ENCODE results near the gene STAT6. TPM values are rescaled to one million over a fixed set of nuclear protein-coding genes. Genes with fewer than 3 reads are reported as not detected.

The STAT6 gene
- 43.1 TPM for polyA plus RNA-seq (ENCODE audit: insufficient read length)

GRCh38 chr12:57111031-57111734 is at the start of gene STAT6:
STAT6 (minus strand) TSS chr12:57111362; CDS start chr12:57108278, 3,084 bp downstream.
- DNase-seq = peak; percentile 85

GRCh38 chr12:57160741-57161140 is 49.6 kb upstream of the STAT6 start:
- DNase-seq = no peak

GRCh38 chr12:57160040-57160439 is 48.9 kb upstream of the STAT6 start:
- no peak for DNase-seq

- DNase-seq = no peak
Observed at GRCh38 chr12:57159311-57159710, 48.1 kb upstream of the STAT6 start.

GRCh38 chr12:57158665-57159064 is 47.5 kb upstream of the STAT6 start:
- no peak for DNase-seq

GRCh38 chr12:57158186-57158585 is 47.0 kb upstream of the STAT6 start:
- DNase-seq = no peak

- no peak for DNase-seq
Observed at GRCh38 chr12:57157588-57158173, 46.5 kb upstream of the STAT6 start.

- no peak for DNase-seq
Observed at GRCh38 chr12:57156701-57157403, 45.7 kb upstream of the STAT6 start.

GRCh38 chr12:57154804-57155434 is 43.8 kb upstream of the STAT6 start:
- DNase-seq = no peak

- no peak for DNase-seq
Observed at GRCh38 chr12:57154076-57154475, 42.9 kb upstream of the STAT6 start.

- no peak for DNase-seq
Observed at GRCh38 chr12:57153415-57153997, 42.3 kb upstream of the STAT6 start.

GRCh38 chr12:57152639-57153038 is 41.5 kb upstream of the STAT6 start:
- DNase-seq = no peak

GRCh38 chr12:57151741-57152630 is 40.8 kb upstream of the STAT6 start:
- DNase-seq = peak; percentile 62

GRCh38 chr12:57150400-57151000 is 39.3 kb upstream of the STAT6 start:
- DNase-seq = no peak

GRCh38 chr12:57149245-57149900 is 38.2 kb upstream of the STAT6 start:
- peak; percentile 77 for DNase-seq

- peak; percentile 59 for DNase-seq
Observed at GRCh38 chr12:57148469-57149244, 37.5 kb upstream of the STAT6 start.

GRCh38 chr12:57146961-57147944 is 36.1 kb upstream of the STAT6 start, which contains the start of gene LRP1-AS:
LRP1-AS (minus strand) TSS chr12:57147619.
- no peak for DNase-seq

- DNase-seq = no peak
Observed at GRCh38 chr12:57146092-57146491, 34.9 kb upstream of the STAT6 start.

All from hindlimb muscle (tissue), 1 donor.